Esophagus muscularis mucosa (tissue), 4 donors: ENCODE measurements around the gene PTGES. TPM values are rescaled to one million over a fixed set of nuclear protein-coding genes. Genes with fewer than 3 reads are reported as not detected.

ENCODE experiments used
- DNase-seq: peaks from one replicate; pipeline ENCODE4 v3.0.0-alpha.2; 2017; ENCODE audit errors: extremely low spot score
- H3K27ac ChIP-seq, 4 donors: fragments of 200-600 bp; sonication (generic); replicated peaks in 1 of 4; 1 replicate in 3 of 4; 2 replicates in 1 of 4; pipeline ENCODE4 v1.5.1; 2016 to 2019; ENCODE audit warnings: mild to moderate bottlenecking in 1 of 4
- H3K27me3 ChIP-seq, 4 donors: fragments of 200-600 bp; sonication (generic); one replicate each; pipeline versions ENCODE4 v1.5.1 to v1.6.0; 2016 to 2019
- H3K36me3 ChIP-seq, 4 donors: fragments of 200-600 bp; sonication (generic); one replicate each; pipeline ENCODE4 v1.5.1; 2016 to 2019
- H3K4me1 ChIP-seq, 4 donors: fragments of 200-600 bp; sonication (generic); one replicate each; pipeline ENCODE4 v1.5.1; 2016 to 2019
- H3K4me3 ChIP-seq, 4 donors: fragments of 200-600 bp; sonication (generic); 1 replicate in 2 of 4; 2 replicates in 2 of 4; pipeline ENCODE4 v1.5.1; 2016 to 2019; ENCODE audit warnings: mild to moderate bottlenecking in 4 of 4, moderate library complexity in 1 of 4
- H3K9me3 ChIP-seq, 4 donors: fragments of 200-600 bp; sonication (generic); 1 replicate in 3 of 4; 2 replicates in 1 of 4; pipeline ENCODE4 v1.5.1; 2016 to 2019
- CTCF ChIP-seq, 3 experiments: fragments of 200-600 bp in 2 of 3; fragments of 450-650 bp in 1 of 3; sonication (generic) in 2 of 3; IDR thresholded peaks; one replicate each; pipeline ENCODE4 v1.5.1; 2017 to 2019; ENCODE audit warnings: antibody characterized with exemption in 3 of 3, mild to moderate bottlenecking in 2 of 3, moderate library complexity in 1 of 3
- EP300 ChIP-seq: sonication (generic); formaldehyde crosslinking; IDR thresholded peaks from one replicate; pipeline ENCODE4 v1.6.1; 2017; ENCODE audit warnings: antibody characterized with exemption
- POLR2A ChIP-seq: fragments of 450-650 bp; IDR thresholded peaks from one replicate; pipeline ENCODE4 v1.6.1; 2017; ENCODE audit warnings: antibody characterized with exemption, moderate library complexity, mild to moderate bottlenecking, low read depth
- POLR2AphosphoS5 ChIP-seq, 2 donors: sonication (generic); formaldehyde crosslinking; IDR thresholded peaks; one replicate each; pipeline ENCODE4 v1.6.1; 2017; ENCODE audit warnings: antibody characterized with exemption in 2 of 2
- WGBS: methylation state at CpG from one replicate; pipeline ENCODE4 v1.1.5; 2018; 5-methylcytosine and 5-hydroxymethylcytosine counted together
- intact Hi-C: fragments of 100-400 bp; cut with DNase I; formaldehyde crosslinking; loops from one replicate; pipeline ENCODE4 v1.15.1; 2023
- total RNA-seq, 4 donors: library from RNA; depleted of rRNA; stranded (reverse); fragments of >200 nt; gene quantifications; one replicate each; pipeline versions ENCODE4 v1.1.0 to v1.2.1, GENCODE V29; 2016

Gene PTGES
- total RNA-seq, 4 donors from 2014 or later: 1.7 to 4.6 (median 4.3) TPM

- Histone ChIP-seq H3K9me3 (no peaks in the 10 kb centered on the region), H3K4me3 (peak overlapping the region; percentile 50 to 68 (median 56)), H3K27ac (peak overlapping the region; percentile 66 to 78 (median 76)), H3K4me1 (peaks cover 6 to 28% (median 25%) of the 10 kb centered on the region in 4 donors), H3K27me3 (peaks cover 0 to 44% (median 0%) of the 10 kb centered on the region in 4 donors), H3K36me3 (no peaks in the 10 kb centered on the region)
- 8% methylated on average over 37 of the region's 71 CpGs for WGBS
- intact Hi-C loops: no loop called here
- no peak for DNase-seq
- peak in 1 of 2 donors; percentile 22 for TF ChIP-seq POLR2AphosphoS5 (IDR thresholded peaks at IDR 0.05)
- TF ChIP-seq POLR2A: no peak
- TF ChIP-seq EP300: no peak
- TF ChIP-seq CTCF (IDR thresholded peaks at IDR 0.05): no peak
Observed at GRCh38 chr9:129696944-129697655, 55.7 kb downstream of the PTGES start.

GRCh38 chr9:129695870-129696269, 57.0 kb downstream of the PTGES start:
- TF ChIP-seq POLR2AphosphoS5 (IDR thresholded peaks at IDR 0.05) (no peak), EP300 (no peak), POLR2A (no peak), CTCF (IDR thresholded peaks at IDR 0.05) (no peak)
- no peak for DNase-seq
- H3K4me3 ChIP-seq: no peak overlapping the region
- peaks cover 6 to 28% (median 25%) of the 10 kb centered on the region in 4 donors for H3K4me1 ChIP-seq
- H3K27me3 ChIP-seq: peaks cover 0 to 39% (median 0%) of the 10 kb centered on the region in 4 donors
- intact Hi-C loops: no loop called here
- WGBS: 86% methylated on average over 3 of the region's 3 CpGs
- no peaks in the 10 kb centered on the region for H3K36me3 ChIP-seq
- peak overlapping the region in 1 of 4 donors; percentile 77 for H3K27ac ChIP-seq
- H3K9me3 ChIP-seq: no peaks in the 10 kb centered on the region

DNA sequence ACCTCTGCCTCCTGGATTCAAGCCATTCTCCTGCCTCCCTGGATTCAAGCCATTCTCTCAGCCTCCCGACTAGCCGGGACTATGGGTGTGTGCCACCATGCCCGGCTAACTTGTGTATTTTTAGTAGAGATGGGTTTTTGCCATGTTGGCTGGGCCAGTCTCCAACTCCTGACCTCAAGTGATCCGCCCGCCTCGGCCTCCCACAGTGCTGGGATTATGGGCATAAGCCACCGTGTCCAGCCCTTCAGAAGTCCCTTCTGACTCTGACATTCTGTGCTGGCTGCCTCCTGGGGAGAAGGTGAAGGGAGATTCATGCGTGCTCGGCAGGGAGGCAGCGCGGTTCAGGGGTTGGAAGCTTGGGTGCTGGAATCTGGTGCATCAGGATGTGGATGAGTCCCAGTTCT, 58.6 kb downstream of the PTGES start:
- DNase-seq: no peak
- intact Hi-C loops: no loop called here
- WGBS: 72% methylated on average over 11 of the region's 11 CpGs
- H3K36me3 ChIP-seq: no peaks in the 10 kb centered on the region
- no peaks in the 10 kb centered on the region for H3K9me3 ChIP-seq
- peaks cover 0 to 29% (median 0%) of the 10 kb centered on the region in 4 donors for H3K27me3 ChIP-seq
- TF ChIP-seq CTCF (IDR thresholded peaks at IDR 0.05) (no peak), EP300 (no peak), POLR2AphosphoS5 (IDR thresholded peaks at IDR 0.05) (no peak), POLR2A (no peak)
- H3K27ac ChIP-seq: peak overlapping the region in 2 of 4 donors; percentile 27 to 47
- H3K4me3 ChIP-seq: no peak overlapping the region
- H3K4me1 ChIP-seq: peaks cover 6 to 28% (median 25%) of the 10 kb centered on the region in 4 donors

GRCh38 chr9:129693741-129694140, 59.1 kb downstream of the PTGES start:
- Histone ChIP-seq H3K4me3 (no peak overlapping the region), H3K27ac (peak overlapping the region in 1 of 4 donors; percentile 47), H3K9me3 (no peaks in the 10 kb centered on the region), H3K36me3 (no peaks in the 10 kb centered on the region), H3K27me3 (peaks cover 0 to 24% (median 0%) of the 10 kb centered on the region in 4 donors), H3K4me1 (peaks cover 6 to 28% (median 24%) of the 10 kb centered on the region in 4 donors)
- DNase-seq: no peak
- no peak for TF ChIP-seq POLR2A
- no peak for TF ChIP-seq POLR2AphosphoS5 (IDR thresholded peaks at IDR 0.05)
- TF ChIP-seq EP300: no peak
- no peak for TF ChIP-seq CTCF (IDR thresholded peaks at IDR 0.05)
- intact Hi-C loops: no loop called here
- WGBS: 78% methylated on average over 5 of the region's 8 CpGs
